Measurements from ENCODE around the gene RSPRY1. TPM values are rescaled to one million over a fixed set of nuclear protein-coding genes. Genes with fewer than 3 reads are reported as not detected.

Gene RSPRY1
- polyA plus RNA-seq, 1 donor: 23.3 TPM

DNA sequence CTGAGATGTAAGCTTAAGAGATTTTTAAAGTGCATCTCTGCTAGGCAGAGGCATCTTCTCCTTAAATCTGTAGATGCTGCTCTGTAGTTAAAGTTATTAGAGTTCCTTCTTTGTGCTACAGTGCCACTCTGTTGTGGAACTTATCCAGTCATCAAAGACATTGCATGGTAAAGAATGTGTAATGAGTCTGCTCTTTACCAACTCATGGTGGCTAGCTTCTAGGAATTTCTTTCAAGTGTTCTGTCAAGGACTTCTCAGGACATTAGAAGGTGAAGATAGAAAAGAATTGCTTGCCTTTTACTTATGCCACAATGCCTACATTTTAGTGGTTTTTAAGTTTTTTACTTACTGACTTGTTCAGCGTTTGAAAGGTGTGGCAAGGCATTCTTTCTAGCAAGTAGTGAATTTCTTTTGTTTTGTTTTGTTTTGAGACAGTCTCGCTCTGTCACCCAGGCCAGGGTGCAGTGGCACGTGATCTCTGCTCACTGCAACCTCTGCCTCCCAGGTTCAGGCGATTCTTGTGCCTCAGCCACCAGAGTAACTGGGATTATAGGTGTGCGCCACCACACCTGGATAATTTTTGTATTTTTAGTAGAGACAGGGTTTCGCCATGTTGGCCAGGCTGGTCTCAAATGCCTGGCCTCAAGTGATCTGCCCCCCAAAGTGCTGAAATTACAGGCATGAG, 38.7 kb downstream of the RSPRY1 start:
- DNase-seq (ENCODE audit: low read depth): no peak

DNA sequence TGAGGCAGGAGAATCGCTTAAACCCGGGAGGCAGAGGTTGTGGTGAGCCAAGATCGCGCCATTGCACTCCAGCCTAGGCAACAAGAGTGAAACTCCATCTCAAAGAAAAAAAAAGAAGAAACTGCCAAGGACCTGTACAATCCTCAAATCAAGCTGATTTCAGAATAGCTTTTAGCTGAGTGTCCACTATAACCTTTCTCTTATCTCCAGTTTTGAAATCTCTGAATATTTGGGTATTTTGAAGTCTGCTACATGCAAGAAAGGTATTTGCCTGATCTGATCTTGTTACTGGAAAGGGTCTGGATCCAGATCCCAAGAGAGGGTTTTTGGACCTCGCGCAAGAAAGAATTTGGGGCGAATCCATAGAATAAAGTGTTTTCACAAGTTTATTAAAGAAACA, 39.8 kb downstream of the RSPRY1 start:
- DNase-seq (ENCODE audit: low read depth): no peak

DNA sequence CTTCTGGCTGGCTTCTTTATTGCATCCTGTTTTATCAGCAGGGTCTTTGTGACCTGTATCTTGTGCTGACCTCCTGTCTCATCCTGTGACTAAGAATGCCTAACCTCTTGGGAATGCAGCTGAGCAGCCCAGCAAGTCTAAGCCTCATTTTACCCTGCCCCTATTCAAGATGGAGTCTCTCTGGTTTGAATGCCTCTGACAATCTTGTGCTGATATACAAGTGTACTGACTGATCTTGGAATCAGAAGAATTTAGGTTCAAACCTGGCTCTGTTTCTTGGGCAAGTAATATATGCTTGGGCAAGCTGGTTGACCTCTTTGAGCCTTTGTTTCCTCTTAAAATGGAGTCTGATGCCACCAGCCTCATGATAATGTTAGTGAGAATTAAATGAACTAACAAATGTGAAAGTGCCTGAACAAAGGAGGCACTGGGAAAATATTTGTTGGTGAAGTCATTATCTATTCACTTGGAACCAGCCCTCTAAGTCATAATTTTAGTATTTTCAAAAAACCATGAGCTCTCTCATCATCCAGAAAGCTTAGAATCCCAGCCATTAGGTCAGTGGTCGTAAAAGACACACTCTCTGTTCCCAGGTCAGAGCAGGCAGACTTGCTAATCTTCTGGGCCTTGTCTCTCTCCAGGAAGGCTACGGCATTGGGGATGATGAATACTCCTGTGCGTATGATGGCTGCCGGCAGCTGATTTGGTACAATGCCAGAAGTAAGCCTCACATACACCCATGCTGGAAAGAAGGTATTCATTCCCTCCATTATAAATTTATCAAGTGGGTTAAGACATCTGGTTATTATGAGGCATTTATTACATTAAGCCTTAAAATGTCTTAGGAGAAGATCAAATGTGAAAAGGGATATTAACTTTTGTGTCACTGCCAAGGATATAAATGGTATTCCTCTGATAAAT, 40.8 kb downstream of the RSPRY1 start:
- no peak for DNase-seq (ENCODE audit: low read depth)

DNA sequence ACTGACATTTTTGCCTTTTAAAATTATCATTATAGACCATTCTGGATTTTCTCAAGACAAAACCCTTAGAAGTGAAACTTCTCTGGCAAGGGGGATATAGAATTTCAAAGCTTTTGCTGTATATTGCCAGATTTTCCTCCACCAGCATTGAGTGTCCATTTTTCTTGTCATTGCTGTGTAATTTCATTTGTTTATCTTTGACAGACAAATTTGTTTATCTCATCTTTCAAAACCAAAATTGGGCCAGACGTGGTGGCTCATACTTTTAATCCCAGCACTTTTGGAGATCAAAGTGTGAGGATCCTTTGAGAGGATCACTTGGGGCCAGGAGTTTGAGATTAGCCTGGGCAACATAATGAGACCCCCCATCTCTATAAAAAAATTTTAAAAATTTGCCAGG, 43.0 kb downstream of the RSPRY1 start:
- no peak for DNase-seq (ENCODE audit: low read depth)

DNA sequence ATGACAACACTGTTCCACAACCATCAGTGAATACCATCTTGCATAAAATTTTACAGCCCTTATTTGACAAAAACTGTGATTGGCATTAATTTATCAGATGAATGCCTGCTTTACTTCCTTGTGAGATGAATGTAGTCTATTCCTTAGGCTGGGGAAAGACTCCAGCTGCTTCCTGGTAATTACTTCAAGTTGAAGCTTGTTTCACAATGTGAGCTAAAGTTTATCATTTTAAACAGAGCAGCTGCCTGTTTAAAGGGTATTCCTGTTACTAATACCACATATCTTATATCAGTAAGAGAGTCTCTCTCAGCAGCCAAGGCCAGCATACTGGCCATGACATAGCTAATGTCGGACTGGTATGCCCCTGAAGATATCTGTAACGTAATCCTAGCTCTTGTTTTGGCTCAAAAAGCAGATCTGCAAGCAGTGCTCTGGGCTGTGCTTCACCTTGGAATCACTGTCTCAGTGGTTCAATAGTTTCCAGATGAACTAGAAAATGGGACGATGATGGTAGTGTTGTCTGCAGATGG, 45.8 kb downstream of the RSPRY1 start:
- DNase-seq (ENCODE audit: low read depth): no peak

DNA sequence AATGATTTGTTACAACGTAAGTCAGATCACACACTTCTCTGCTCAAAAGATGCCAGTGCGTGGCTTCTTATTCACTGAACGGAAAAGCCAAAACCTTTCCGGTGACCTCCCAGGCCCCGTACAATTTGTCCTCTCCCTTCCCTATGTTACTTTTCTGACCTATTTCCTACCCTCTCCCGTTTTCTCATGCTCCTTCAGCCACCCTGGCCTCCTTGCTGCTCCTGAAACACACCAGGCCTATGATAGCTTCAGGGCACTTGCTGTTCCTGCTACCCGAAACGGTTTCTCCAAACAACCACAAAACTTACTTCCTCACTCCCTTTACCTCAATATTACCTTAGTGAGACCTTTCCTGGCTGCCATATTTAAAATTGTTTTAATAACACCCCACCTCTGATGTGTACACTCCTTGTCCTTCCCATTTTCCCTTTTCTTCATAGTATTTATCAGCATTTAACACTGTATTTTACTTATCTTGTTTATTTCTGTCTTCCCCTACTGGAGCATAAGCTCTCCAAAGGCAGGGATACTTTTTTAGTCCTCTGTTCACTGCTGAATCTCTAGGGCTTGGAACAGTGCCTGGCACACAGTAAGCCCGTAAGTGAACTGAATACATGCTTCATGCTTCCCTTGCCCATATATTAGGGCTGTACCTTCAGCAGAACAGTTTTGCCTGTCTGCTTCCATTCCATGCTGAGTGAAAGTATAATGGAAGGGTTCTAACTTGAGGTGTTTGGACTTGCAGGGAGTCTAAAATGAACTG, 48.0 kb downstream of the RSPRY1 start:
- DNase-seq (ENCODE audit: low read depth): no peak

DNA sequence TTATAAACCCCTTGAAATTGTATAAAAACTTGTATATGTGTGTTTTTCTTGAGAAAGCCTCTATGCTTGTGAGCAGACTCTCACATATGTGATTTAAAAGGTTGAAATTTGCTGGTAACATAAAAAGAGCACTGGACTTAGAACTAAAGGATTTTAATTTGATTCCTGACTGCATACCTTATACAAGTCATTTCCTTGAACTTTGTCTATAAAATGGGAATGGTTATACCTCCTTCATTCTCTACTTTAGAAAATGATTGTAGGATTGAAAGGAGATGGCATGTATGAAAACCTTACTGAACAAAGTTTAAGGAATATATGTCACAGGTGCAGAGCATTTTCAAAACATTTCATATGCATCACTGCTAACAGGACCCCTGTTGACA, 48.6 kb downstream of the RSPRY1 start:
- DNase-seq (ENCODE audit: low read depth): no peak

DNA sequence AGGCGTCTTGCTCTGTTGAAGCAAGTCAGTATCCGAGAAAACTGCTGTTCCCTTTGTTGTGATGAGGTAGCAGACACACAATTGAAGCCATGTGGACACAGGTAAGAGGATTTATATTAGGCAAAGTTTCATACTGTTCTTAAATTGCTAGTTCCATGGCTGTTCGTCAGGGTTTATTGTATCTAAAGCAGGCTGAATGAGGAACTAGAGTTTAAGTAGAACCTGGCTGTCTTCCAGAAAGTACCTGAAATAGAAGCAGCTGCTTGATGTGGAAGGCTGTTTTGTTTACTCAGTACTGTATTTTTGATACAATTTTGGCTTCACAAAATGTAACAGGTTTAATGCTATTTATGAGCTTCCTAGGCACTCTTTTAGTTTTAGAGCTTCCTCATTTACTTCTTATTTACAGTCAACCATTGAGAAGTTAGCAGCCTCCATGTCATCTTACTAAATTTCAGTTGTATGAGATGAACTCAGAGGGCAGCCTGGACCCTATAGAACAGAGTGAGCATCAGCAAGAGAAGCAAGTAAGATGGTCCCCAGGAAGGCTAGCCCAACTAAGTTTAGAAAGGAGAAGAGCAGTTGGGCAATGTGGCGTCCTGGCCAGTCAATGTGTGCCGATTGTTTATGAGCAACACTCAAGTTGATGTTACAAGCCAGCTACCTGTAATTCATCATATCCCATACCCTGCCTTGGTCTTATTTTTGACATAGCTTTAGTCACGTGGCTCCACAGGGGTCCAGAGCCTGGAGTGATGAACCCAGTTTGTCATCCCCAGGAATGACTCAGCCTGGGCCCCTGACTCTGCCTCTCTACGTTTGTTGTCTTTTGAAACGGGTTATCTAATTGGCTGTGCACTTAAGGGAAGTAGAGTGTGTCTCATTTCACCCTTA, 49.2 kb downstream of the RSPRY1 start:
- no peak for DNase-seq (ENCODE audit: low read depth)

DNA sequence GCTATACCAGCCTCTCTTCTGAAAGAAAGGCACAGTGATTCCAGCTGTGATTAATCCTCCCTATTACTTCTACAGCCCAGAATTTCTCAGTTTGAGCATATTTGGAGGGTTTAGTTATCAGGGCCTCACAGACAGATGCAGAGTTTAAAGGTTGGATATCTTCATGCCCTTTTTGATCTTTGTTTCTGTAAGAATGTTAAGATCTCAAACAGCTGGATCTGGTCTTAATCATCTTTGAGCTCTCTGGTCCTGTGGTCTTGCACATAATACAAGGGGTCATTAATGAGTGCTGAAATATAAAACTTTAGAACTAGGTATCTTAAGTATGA, 49.9 kb downstream of the RSPRY1 start:
- DNase-seq (ENCODE audit: low read depth): no peak

DNA sequence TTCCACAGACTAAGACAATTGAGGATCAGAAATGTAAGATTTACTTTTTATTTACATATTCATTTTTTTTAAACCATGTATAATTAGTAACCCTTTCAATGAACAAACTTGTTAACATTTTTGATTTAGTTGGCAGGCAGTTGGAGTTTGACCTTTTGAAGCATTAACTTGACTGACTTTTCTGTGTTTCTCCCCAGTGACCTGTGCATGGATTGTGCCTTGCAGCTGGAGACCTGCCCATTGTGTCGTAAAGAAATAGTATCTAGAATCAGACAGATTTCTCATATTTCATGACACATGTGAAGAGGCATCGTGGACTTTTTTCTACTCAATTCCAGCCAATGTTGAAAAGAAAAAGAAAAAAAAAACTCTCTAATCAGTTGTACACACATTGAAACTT, 52.6 kb downstream of the RSPRY1 start:
- DNase-seq (ENCODE audit: low read depth): no peak

DNA sequence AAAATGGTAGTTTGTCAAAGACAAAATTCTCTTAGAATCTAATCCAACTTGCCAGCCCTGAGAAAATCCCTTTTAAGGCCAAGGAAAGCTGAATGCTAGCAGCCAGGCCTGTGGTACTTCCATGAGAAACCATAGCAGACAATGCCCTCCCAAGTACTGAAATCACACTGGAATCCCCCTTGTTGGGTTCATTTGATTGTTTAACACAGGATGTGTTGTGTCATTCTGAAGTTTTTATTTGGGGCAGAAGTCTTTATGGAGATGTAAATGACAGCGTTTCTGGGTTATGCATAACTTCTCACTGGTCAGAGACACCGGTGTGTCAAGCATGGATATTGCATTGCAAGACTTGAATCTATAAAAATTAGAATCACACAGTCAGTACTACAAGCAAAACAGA, 53.0 kb downstream of the RSPRY1 start:
- DNase-seq (ENCODE audit: low read depth): no peak

DNA sequence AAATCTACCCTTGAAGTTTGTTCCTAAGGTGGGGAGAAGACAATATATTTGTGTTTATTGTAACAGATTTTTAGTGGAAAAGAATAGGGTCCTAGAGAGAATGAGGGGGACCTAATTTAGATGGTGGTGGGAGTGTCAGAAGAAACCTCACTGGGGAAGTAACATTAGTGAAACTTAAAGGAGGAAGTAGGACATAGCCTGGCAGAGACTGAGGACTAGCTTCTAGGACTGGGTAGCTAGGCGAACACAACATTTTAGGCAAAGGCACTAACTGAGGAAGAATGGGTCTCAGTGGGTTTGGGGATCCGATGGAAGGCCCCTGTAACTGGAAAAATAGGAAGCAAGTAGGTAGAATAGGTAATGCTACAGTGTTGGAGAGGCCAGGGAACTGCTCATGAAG, 54.7 kb downstream of the RSPRY1 start:
- no peak for DNase-seq (ENCODE audit: low read depth)

DNA sequence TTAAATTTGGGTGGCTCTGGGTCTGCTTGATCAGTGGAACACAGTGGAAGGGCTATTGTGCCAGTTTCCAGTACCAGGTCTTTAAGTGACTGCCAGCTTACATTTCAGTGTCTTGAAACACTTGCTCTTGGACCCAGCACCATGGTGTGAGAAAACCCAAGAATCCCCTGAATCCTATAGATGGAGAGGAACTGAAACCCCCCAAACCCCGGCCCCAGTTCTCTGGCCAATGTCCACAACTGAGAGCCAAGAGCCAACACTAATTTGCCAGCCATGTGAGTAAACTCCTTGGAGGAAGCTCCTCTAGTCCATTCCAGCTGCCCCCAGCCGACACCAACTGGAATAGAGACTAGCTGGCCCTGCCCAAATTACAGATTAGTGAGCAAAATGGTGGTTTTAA, 56.5 kb downstream of the RSPRY1 start:
- no peak for DNase-seq (ENCODE audit: low read depth)

DNA sequence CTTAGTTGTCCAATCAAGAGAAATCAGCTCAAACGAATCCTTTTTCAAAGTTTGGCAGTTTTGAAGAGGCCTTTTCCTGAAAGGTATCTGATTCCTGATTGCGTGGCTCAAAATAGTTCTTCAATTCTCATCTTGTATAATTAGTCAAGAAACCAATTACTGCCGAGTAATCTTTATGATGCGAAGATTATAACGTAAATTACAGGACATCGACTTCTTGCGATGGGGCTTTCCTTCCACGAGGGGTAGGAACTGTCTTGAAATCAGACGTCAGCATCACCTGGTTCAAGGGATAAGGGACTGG, 58.3 kb downstream of the RSPRY1 start:
- DNase-seq (ENCODE audit: low read depth): no peak

DNA sequence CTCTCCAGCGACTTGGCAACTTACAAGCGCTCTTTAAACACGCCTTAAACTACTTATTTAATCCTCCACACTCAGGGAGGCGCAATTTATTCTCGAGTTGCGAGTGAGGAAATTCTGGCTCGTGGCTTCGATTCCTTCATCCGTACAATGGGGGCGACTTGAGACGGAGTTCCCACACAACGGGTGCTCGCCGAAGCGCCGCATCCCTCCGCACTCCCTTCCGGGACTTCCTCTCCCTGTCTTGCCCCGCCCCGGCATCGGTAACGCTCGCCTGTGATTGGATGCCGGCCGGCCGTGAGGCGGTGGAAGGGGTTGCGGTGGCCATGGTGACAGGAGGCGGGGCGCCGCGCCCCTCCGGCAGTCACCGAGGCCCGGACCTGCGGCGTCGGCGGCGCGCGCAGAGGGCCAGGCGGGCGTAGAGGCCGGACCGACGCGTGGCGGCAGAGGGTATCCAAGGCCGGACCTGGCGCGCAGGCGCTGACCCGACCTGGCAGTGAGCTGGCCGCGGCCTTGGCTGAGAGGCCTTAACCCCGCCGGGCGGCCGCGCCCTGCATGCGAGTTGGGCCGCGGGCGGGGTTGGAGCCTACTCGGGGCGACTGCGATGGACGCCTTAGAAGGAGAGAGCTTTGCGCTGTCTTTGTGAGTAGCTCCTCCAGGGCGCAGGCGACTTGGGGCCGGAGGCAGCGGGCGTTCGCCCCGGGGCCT, 58.8 kb downstream of the RSPRY1 start, which contains the start of gene ARL2BP:
Gene ARL2BP, plus strand, starts transcription at position 493 of the 705 bp plus-strand sequence. Its CDS starts 109 bp downstream, at position 602.
- peak; percentile 90 for DNase-seq (ENCODE audit: low read depth)

DNA sequence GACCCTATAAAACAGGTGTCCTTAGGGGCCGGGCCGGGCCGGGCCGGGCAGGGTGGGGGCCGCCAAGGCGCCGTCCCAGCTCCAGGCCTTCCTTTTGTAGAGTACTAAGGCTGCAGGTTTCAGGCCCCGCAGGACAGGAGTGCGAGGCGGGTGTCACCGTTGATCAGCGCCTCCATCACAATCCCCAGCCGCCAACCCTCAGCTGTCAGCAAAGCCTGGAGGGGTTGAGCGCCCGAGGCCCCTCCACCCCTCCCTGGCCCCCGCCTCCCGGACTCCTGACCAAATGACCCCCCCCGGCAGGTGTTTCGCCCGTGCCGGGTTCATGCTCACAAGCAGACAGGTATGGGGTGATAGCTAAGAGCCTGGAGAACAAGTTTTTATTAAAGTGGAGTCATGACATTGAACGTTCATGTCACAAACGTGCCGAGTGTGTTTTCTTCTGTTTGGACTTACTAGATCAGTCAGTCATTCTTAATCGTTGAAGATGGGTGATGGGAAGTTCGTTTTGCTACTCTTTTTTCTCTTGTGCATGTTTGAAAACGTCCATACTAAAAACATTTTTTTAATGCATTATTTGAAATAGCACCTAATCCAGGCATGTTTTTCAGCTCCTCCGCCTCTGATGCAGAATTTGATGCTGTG, 59.5 kb downstream of the RSPRY1 start:
- DNase-seq (ENCODE audit: low read depth): no peak

DNA sequence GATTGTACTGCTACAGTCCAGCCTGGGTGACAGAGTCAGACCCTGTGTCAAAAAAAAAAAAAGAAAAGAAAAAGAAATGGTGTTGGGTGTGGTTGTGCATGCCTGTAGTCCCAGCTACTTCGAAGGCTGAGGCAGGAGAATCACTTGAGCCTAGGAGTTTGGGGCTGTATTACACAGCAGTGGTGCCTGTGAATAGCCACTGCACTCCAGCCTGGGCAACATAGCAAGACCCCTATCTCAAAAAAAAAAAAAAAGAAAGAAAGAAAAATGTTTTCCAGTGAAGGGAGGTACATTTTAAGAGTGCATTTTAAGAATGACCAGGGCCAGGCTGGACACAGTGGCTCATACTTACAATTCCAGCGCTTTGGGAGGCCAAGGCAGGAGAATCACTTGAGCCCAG, 65.2 kb downstream of the RSPRY1 start:
- DNase-seq (ENCODE audit: low read depth): no peak

DNA sequence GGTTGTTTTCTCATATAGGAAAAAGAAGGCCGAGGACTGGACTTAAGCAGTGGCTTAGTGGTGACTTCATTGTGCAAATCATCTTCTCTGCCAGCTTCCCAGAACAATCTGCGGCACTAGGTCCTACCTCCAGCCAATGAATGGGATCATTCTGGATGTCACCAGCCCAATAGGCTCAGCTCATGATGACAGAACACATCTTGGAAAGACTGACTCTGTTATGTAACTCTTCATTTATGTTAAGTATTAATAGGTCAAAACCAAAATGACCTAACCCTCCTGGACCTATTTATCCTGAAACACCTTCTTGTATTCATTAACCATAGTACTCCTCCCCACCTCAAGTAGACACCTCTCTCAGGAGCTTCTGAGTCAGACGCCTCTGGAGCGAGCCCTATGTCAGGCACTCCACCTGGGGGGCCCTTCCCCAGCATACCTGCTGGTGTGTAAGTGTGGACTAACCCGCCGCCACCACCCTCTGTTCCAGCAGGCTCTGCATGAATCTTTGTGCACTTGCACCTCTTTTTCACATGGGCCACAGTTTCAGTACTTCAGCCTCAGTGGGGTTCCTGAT, 66.1 kb downstream of the RSPRY1 start:
- DNase-seq (ENCODE audit: low read depth): no peak

DNA sequence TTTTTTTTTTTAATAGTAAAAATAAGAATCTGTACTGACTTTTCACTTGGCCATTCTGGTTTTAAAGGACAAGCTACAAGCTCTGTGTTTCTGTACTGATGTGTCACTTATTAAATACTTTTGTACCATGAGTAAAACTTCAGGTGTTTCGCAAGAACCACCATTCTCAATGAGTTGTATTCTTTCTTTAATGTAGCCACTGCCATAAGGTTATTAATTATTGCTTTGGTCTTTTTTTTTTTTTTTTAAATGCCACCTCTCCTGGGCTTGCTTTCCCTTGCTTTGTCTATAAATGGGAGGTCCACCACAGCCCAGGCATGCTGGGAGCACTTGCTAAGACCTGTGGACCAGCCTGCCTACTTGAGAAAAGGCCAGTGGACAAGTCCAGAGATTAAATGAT, 67.3 kb downstream of the RSPRY1 start:
- no peak for DNase-seq (ENCODE audit: low read depth)
